NCI-H2029 treated with DMSO at 0.1 percent for 48 hours (cell line): Measurements from ENCODE around the gene CABP4.
"Not testable (repeated sequence)": the region's sequence is repeated elsewhere in the genome, so short reads cannot be mapped to it uniquely, and the experiment has no call there.

ENCODE experiments used
- DNase-seq: peaks from one replicate; lab custom pipeline; 2025; lab: John Stamatoyannopoulos, UW

CABP4 gene

DNA sequence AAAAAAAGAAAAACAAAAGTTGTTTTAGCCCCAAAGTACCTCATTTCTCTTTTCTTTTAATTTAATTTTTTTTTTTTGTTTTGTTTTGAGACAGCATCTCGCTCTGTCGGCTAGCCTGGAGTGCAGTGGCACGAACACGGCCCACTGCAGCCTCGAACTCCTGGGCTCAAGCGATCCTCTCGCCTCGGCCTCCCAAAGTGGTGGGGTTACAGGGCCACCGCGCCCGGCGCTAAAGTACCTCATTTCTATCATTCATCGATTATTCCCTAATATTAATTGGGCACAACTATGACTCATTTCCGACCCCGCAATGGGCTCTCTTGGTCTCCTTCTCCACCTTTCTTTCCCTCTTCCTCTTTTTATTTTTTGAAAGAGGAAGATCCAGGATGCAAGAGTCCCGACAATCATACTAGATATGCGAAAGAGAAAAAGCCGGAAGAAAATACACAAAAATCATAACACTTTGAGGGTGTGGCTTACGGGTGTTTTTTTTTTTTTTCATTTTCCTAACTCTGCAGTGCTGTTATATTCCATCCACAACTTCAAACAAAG lies 27.2 kb downstream of the CABP4 start:
- DNase-seq: no peak

DNA sequence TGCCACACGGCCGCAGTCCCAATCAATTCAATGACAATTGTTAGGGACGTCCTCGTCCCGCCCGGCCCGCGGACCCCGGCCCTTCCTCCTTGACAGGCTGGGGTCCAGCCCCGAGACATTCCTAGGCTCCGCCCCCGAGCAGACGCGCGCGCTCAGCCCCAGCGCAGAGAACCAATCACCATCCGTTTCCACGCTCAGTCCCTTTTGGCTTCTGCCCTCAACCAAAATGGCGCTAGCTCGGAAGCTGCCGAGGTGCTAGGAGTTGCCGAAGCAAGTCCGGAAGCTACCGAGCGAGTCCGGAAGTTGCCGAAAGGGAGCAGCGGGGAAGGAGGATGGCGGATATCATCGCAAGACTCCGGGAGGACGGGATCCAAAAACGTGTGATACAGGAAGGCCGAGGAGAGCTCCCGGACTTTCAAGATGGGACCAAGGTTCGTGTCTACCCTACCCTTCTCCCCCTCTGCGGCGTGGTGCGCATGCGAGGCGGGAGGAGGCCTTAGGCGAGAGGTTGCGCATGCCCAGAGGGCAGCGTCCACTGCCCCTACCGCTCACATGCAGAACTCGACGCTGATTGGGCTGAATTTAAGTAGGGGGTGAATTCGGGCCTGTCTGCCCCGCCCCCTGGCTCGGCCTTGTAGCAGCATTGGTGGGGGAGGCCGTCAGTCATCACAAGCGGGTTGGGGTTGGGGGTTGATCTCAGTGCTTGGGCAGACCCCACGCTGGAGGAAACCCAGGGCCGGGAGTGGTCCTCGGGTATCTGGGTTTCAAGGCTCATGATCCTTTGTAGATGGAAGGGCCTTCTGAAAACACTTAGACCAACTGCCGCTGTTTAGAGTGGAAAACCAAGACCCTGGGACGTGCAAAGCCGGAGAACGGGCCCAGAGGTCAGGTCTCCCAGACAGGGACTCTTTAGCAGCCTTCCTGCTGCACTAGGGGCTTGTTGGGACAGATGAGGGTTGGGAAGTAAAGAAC lies 28.0 kb downstream of the CABP4 start, which contains the start of gene AIP:
AIP (plus strand) TSS at position 200 of the 972 bp plus-strand sequence; CDS start at position 333, 133 bp downstream.
- DNase-seq: peak; percentile 96

DNA sequence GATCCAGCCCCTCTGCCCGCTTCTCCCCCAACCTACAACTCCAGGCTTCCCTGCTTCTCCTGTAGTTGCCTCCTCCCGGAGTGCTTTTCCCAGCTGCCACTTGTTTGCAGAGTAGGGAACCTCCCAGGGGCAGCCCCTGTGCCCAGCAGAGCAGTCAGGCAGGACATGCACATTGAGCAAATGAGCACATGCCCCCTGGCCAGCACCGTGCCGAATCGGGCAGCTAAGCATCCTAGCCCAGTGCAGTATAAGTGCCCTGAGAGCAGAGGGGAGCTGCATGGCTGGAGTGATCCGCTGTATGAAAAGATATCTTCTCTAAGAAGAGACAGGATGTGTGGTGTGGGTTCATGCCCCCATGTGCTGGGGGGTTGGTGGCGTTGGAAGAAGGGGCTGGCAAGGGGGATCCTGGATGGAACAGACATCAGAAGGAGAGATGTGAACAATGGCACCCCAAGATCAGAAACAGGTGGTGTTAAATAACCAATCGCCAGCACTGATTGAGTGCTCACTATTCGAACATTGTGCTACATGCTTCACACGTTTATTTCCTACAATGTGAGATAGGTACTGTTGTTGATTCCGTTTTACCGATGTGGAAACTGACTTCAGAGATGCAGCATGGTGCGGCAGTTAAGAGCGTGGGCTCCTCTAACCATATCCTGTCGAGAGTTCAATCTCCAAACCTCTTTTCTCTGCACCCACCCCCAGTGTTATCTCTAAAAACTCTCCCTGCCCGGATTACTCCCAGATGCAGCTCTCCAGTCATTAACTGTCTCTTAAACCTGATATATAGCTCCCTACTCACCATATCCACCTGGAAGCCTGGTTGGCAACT lies 28.9 kb downstream of the CABP4 start:
- no peak for DNase-seq

DNA sequence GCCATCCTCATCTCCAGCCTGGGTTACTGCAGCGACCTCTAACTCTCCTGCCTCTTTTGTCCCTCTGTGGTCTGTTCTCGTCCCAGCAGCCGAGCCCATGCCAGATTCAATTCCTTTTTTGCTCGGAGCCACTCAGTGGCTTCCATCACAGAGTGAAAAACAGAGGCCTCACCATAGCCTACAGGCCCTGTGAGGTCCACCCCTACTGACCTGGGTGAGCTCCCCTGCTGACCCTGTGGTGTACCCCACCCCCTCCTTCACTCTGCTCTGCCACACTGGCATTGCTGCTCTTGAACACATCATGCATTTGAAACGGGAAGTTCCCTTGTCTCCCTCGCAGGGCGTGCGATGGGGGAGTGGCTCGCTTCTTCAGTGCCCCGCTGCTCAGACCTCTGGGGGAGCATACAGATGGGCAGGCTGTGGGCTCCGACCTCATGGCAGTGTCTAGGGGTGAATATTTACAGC lies 29.7 kb downstream of the CABP4 start:
- no peak for DNase-seq

DNA sequence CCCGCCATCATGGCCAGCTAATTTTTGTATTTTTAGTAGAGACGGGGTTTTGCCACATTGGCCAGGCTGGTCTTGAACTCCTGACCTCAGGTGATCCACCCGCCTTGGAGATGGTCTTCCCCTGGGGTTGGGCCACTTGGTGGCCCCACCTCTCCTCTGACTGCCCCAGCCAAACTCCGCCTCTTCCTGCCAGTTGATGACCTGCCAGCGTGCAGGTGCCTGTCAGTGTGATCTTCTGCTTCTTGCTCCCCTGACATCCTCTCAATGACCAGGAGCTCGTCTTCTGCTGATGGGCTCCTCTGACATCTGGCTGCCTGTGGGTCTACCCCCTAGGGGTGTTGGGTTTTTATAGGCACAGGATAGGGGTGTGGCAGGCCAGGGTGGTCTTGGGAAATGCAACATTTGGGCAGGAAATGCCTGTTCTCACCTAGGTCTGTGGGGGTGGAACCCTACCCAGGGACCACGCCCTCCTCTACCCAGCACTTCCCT lies 30.8 kb downstream of the CABP4 start:
- not testable (repeated sequence) for DNase-seq

DNA sequence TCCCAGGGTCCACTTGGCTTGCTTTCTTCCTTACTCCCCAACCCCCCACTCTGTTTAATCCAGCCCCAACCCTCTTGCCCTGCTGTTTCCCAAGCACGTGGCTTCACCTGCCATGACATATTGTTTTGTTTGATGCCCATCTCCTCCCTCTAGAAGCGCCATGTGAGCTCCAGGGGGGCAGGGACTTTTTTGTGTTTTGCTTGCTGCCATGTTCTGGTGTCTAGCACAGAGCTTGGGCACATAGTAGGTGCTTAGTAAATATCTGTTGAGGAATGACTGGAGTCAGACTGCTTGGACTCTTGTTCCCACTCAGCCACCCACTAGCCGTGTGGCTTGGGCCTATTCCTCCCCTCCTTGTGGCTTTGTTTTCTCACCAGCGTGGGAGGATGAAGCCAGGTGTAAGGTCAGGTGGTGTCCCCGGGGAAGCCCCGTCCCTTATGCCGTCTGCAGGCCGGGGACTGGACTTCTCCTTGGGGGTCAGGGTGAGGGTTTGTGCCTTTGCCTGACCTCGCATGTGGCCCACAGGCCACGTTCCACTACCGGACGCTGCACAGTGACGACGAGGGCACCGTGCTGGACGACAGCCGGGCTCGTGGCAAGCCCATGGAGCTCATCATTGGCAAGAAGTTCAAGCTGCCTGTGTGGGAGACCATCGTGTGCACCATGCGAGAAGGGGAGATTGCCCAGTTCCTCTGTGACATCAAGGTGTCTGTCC lies 31.5 kb downstream of the CABP4 start:
- no peak for DNase-seq

DNA sequence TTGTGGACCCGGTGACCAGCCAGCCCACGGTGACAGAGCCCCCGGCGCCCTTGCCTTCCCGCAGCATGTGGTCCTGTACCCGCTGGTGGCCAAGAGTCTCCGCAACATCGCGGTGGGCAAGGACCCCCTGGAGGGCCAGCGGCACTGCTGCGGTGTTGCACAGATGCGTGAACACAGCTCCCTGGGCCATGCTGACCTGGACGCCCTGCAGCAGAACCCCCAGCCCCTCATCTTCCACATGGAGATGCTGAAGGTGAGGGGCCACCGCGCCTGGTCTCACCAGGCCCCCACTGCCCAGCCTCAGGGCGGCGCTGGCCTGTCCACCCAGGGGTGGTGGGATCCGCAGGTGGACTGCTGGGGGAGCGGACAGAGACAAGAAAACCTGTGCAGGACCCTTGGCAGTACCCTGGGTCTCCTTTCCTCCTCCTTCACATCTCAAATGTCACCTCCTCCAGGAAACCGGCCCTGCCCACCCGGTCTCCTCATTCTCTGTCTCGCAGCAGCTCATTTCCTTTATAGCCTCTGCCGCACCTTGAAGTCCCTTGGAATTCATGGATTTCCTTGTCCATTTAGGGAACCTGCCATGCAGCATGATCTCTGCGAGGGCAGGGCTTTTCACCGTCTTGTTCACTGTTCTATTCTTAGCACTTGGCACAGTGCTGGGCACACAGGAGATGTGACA lies 34.2 kb downstream of the CABP4 start:
- no peak for DNase-seq

DNA sequence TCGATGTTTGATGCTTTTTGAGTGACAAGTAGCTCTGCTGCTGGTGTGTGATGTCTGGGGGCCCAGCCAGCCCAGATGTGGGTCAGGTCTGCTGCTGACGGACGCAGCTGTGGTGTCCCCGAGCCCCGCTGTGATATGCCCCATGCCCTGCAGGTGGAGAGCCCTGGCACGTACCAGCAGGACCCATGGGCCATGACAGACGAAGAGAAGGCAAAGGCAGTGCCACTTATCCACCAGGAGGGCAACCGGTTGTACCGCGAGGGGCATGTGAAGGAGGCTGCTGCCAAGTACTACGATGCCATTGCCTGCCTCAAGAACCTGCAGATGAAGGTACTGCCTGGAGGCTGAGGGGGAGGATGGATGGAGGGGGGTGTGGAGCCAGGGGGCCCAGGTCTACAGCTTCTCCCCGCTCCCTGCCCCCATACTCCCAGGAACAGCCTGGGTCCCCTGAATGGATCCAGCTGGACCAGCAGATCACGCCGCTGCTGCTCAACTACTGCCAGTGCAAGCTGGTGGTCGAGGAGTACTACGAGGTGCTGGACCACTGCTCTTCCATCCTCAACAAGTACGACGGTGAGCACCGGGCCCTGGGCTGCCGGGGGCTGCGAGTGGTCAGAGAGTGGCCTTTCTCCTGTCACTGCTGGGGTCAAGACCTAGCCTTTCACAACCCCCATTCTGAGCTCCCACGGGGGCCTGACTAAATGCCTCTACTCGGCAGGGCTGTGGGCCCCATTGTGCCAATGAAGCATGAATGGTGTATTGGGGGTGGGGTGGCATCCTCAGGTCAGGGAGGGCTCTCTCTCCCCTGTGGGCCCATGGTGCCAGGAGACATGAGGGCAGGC lies 35.0 kb downstream of the CABP4 start:
- no peak for DNase-seq

DNA sequence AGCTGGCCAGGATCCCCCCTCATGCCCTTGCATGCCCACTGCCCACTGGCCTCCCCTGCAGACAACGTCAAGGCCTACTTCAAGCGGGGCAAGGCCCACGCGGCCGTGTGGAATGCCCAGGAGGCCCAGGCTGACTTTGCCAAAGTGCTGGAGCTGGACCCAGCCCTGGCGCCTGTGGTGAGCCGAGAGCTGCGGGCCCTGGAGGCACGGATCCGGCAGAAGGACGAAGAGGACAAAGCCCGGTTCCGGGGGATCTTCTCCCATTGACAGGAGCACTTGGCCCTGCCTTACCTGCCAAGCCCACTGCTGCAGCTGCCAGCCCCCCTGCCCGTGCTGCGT lies 35.5 kb downstream of the CABP4 start:
- no peak for DNase-seq

DNA sequence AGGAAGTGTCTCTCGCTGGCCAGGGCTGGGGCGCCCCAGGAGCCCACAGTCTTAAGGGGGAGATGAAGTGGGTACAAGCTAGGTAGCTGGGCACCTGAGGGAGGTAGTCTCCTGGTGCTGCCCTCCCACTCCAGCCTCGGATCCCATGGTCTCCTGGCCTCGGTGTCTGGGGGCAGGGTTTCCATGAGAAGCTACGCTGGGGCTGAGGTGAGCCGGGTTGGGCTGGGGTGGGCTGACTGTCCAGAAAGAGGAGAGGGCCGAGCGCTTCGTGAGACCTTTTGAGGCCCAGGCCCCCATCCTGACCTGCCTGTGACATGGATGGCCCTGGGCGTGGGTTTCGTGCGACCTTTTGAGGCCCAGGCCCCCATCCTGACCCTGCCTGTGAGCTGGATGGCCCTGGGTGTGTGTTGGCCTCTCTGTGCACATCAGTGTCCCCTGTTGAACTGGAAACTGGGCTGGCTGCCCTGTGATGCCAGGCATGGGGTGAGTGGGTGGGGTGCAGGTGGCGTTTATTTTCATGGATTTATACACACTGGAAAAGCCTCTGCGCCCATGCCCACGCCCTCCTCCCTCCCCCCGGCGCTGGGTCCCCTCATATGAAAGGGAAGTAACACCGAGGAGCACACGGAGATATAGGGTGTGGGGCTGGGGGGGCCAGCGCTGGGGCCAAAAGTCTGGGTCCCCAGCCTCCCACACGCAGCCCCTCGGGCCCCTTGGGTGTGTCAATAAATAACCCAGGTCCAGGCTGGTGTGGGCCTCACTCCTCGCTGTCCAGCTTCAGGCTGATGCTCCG lies 36.3 kb downstream of the CABP4 start:
- DNase-seq: no peak

DNA sequence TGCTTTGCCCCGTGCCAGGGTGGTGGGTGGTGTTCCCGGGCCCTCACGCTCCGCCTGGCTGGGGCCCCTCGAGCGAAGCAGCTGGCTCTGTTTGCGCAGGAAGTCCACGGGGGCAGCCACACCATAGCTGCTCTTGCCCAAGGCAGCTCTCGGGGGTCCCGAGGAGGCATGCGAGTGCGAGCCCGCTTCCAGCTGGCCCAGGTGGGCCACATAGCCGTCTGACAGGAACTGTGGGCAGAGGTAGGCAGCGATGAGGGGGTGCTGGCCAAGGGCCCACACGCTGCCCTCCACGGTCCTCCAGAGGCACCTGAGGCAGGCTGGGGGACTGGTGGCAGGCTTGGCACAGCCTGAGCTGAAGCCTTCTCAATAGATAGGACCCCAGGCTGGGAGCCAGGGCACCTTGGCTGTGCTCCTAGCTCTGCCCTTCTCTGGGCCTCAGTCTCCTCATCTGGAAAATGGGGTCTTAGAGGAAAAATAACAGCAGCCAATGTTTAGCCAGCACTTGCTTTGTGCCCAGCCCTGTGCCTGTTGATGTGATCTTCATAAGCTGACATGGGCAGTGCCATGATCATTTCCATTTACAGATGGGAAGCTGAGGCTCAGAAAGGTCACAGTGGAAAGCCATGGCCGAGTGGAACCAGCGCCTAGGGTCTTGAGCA lies 37.0 kb downstream of the CABP4 start:
- DNase-seq: no peak

DNA sequence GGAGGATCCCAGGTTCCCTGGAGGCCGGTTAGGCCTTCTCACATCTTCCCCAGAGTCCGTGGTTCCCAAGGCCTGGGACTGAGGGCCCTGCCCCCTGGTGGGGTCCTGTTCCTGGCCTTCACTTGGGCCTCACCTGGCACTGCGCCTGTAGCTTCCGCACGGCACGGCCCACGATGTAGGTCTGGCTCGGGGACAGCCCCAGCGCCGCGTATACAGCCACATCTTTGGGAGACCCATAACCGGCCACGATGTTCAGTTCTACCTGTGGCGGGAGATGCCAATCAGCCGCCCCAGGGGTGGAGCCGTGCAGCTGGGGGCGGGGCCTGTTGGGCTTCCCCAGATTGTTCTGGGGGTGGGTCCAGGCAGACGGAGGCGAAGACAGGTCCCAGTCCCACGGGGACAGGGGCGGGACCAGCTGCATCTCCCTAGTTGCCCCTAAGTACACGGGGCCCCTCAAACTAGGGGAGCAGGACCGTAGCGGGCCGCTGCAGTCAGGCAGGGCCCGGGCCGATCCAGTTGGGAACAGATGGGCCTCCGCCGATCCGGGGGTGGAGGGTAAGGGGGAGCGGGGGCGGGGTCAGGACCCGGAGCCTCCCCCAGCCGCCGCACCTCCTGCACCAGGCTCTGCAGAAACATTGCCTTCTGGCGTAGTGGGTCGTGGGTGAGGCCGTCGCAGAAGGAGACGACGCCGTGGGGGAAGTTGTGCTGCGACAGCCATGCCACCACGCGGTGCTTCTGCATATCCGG lies 37.8 kb downstream of the CABP4 start:
- no peak for DNase-seq

DNA sequence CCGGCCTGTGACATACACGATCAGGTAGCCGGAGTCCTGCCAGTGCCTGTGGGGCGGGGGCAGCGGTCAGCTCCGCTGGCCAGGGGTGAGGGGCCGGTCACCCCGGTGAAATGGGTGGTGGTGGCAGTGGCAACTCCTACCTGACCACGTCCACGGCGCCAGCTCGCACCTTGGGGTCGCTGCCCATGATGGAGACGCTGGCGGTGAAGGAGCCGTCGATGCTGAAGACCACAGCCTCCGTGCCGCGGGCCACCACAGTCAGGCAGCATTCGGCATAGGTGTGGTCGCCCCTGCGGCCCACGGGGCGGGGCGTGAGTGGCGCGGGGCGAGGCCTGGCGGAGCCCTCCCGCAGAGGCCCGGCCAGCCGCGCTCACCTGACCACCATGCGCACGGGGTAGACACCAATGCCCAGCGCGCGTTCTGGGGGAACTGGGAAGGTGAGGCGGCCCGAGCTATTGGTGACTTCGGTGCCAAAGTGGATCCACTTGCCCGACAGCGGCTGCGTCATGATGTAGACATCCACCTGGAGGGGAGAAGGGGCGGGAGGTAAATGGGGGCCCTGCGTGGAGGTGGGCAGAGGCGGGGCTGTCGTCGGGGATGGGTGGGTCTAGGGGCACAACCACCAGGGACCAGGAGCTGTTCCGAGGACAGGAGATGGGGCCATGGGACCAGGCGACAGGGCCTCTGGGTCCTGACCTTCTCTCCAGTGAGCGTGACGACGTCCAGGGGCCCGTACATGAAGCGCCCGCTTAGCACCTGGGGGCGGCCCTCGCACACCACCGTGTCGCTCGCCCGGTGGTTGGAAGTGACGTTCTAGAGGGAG lies 38.6 kb downstream of the CABP4 start:
- no peak for DNase-seq

DNA sequence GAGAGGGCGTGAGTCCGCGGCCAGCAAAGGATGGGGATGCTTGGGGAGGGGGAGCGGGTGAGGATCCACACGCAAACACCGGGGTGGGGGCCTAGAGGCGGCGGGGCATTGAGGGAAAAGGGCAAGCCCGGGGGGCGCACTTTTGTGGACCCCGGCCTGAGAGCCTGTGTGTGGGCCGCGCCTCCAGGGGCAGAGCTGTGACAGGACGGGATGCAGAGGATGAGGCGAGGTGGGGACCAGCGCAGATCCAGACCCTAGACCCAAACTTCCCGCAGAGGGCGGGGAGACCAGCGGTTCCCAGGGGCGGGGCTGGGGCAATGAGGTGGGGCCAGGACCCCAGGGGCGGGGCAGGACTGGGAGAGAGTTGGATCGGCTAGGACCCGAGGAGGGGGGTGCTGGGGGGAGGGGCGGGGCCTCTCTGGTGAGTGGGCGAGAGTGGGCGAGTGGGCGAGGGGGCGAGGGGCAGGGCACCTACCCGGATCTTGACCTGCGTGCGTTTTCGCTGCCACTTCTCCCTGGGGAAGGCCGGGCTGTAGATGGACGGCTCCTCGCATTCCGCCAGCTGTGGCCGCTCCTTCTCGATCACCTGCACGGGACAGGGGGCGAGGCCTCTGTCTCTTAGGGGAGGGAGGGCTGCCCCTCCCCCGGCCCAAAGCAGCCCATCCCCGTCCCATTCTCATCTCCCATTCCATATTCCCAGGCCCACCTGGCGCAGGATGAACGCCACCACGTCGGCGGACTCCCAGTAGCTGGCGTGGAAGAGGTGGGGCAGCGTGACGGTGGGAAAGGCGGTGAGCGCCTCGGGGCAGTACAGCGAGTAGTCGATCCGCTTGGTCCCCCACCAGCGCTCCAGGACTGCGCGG lies 39.4 kb downstream of the CABP4 start:
- DNase-seq: no peak

DNA sequence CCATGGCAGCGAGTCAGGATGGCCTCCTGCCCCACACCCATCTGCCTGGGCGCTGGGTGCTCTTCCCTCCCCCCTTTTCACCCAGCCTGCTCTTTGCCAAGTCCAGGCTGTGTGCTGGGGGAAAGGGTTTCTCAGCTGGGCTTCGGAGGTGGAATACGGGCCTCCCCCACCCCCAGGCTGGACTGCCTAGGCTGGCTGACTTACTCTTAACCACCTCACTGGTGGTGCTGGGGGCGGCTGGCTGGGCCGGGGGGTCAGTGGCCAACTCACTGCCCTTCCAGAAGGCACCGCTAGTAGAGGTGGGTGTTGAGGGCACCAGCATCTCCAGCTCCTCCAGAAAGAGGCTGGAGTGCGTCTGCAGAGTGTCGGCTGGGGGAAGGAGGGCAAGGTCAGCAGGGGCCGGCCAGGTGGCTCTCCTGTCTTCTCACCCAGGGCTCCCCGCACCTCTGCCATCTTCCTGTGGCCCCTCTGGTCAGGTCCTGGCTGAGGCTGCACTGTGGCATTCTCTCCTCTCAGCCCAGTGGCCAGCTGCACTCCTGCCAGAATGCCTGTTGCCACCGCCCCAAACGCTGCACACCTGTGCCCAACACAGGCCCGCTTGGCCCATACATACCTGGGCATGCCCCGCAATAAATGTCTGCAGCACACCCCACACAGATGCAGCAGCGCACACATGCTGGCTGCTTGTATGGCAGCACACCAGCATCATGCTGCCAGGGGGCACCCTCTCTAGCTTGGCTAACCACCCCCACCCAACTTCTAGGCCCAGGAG lies 40.3 kb downstream of the CABP4 start:
- DNase-seq: no peak
